C4-2B (cell line): ENCODE measurements around the gene JAZF1.

ENCODE experiments used
- ZFX ChIP-seq: fragments of 450-650 bp; IDR thresholded peaks from 2 replicates; pipeline ENCODE4 v1.6.1; 2017
- TF ChIP-seq, protein P1 (sequence below): fragments of 450-650 bp; conservative IDR thresholded peaks from 2 replicates; pipeline ENCODE4 v1.5.1; 2017; ENCODE audit warnings: mild to moderate bottlenecking

DNA sequence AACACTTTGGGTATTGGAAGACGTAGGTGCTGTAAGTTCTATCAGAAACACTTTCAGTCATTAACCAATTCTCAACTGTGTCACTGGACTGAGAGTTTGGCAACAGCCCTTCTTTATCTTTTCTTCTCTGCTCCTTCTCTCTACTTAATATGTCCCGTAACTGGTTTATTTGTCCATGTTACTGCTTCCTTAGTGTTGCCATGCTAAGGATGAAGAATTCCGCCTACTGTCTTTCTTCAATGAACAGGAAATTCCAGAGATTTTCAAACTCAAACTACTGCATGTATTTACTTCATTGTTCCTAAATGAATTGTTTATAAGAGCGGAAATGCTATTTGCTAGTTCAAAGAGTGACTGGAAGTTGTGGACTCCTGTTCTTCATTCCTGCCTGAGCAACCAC is 296.9 kb downstream of the JAZF1 start:
- TF ChIP-seq, protein P1, sequence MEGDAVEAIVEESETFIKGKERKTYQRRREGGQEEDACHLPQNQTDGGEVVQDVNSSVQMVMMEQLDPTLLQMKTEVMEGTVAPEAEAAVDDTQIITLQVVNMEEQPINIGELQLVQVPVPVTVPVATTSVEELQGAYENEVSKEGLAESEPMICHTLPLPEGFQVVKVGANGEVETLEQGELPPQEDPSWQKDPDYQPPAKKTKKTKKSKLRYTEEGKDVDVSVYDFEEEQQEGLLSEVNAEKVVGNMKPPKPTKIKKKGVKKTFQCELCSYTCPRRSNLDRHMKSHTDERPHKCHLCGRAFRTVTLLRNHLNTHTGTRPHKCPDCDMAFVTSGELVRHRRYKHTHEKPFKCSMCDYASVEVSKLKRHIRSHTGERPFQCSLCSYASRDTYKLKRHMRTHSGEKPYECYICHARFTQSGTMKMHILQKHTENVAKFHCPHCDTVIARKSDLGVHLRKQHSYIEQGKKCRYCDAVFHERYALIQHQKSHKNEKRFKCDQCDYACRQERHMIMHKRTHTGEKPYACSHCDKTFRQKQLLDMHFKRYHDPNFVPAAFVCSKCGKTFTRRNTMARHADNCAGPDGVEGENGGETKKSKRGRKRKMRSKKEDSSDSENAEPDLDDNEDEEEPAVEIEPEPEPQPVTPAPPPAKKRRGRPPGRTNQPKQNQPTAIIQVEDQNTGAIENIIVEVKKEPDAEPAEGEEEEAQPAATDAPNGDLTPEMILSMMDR: no peak
- no peak for TF ChIP-seq ZFX
